GM13976 (cell line): Measurements from ENCODE around the gene STK24.

Experiments used
- DNase-seq: peaks from one replicate; pipeline ENCODE4 v3.0.0; 2012; ENCODE audit warnings: low spot score
- in situ Hi-C: fragments of 300-500 bp; cut with MboI; formaldehyde crosslinking; loops from one replicate; pipeline ENCODE4 v1.12.0; 2022; ENCODE audit warnings: low sequenced_read_pairs, mixed read lengths, inconsistent platforms; ENCODE audit not compliant: unreplicated experiment
- TF ChIP-seq, protein P1 (sequence below): IDR thresholded peaks from 2 replicates; pipeline ENCODE4 v1.5.1; 2012; ENCODE audit warnings: borderline replicate concordance, mild to moderate bottlenecking; ENCODE audit not compliant: insufficient read depth; ENCODE audit errors: extremely low read depth, missing control alignments, control extremely low read depth

Gene STK24

DNA sequence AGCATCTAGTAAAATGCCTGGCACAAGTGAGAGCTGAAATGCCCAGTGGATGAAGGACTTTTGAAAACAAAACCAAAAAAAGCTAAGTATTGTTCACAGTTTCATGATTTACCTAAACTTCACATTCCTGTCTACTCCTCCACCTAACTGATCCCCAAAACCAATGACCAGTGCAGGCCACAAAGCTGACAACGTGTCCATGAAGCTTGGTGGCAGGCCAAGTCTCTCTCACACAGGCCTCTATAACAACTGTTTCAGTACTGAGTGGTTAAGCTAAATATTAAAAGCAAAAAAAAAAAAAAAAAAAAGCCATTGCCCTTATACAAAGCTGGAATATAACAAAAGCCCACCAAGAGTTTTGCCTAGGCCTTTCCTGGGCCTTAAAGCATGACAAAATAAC lies 36.4 kb downstream of the STK24 start:
- DNase-seq = no peak
- in situ Hi-C loops = no loop called here
- TF ChIP-seq, protein P1, sequence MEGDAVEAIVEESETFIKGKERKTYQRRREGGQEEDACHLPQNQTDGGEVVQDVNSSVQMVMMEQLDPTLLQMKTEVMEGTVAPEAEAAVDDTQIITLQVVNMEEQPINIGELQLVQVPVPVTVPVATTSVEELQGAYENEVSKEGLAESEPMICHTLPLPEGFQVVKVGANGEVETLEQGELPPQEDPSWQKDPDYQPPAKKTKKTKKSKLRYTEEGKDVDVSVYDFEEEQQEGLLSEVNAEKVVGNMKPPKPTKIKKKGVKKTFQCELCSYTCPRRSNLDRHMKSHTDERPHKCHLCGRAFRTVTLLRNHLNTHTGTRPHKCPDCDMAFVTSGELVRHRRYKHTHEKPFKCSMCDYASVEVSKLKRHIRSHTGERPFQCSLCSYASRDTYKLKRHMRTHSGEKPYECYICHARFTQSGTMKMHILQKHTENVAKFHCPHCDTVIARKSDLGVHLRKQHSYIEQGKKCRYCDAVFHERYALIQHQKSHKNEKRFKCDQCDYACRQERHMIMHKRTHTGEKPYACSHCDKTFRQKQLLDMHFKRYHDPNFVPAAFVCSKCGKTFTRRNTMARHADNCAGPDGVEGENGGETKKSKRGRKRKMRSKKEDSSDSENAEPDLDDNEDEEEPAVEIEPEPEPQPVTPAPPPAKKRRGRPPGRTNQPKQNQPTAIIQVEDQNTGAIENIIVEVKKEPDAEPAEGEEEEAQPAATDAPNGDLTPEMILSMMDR = no peak

DNA sequence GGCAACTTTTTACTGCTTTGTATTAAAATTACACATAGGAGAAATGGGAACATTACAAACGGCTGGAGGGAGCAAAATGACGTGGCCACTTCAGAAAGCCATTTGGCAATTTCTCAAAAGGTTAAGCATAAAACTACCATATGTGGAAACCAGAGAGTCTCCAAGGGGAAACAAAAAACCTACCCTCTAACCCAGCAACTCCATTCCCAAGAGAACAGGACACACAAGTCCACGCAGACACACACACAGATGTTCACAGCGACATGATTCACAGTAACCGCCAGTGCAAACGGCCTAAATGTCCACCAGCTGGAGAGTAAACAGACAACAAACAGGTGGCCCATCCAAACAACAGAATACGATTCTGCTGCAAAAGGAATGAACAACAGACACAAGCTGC lies 37.2 kb downstream of the STK24 start:
- TF ChIP-seq, protein P1 = no peak
- no peak for DNase-seq
- in situ Hi-C loops = no loop called here

DNA sequence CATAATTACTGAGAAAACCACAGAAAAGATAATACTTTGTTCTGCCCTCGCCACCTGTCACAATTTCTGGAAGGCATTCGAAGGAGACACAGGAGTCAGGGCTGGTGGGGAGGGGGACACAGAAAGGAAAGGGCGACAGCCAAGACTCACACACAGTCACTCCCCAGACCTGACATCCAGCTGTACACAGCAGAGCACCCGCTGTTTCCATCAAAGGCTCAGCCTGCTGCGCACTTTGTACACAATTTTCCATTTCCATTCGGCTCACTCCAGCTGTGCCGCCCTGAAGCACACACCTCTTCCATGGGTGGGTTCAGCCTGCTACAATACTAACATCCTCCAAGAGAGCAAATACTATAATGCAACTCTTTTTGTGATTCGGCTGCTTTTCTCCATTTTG lies 38.0 kb downstream of the STK24 start:
- in situ Hi-C loops = no loop called here
- TF ChIP-seq, protein P1 = no peak
- DNase-seq = no peak

DNA sequence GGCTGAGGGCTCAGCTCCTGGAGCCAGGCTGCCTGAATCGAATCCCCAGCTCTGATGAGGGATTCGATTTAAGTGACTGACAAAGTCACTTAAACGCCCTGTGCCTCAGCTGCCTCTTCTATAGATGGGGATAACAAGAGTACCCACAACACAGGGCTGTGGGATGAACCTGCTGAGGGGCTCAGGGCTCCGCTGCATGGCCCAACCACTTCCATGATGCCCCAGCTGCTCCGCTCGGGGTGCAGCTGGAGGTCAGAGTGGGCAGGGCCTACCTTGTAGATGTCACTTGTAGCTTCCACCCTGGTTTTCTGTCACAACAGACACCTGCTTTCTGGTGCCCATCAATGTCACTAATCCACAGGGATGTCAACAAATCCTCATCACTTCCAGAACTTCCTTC lies 39.2 kb downstream of the STK24 start:
- in situ Hi-C loops = no loop called here
- TF ChIP-seq, protein P1 = no peak
- no peak for DNase-seq

DNA sequence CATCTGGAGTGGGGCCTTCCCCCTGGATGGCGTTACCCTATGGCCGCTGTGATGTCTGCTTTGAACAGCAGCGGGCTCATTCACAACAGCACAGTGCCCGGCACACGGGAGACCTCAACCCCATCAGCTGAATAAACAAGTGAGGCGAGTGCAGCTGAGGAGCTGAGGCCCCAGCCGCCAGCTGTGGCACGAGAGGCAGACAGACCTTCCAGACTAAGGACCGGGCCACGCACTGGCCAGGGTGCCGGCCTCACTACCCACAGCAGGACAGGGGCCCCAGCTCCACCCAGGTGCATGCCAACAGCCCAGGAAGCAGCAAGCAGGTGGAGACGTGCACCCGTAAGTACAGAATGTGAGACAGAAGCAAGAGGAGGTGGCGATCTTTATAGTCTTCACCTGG lies 39.6 kb downstream of the STK24 start:
- no peak for DNase-seq
- TF ChIP-seq, protein P1 = no peak
- in situ Hi-C loops = no loop called here

DNA sequence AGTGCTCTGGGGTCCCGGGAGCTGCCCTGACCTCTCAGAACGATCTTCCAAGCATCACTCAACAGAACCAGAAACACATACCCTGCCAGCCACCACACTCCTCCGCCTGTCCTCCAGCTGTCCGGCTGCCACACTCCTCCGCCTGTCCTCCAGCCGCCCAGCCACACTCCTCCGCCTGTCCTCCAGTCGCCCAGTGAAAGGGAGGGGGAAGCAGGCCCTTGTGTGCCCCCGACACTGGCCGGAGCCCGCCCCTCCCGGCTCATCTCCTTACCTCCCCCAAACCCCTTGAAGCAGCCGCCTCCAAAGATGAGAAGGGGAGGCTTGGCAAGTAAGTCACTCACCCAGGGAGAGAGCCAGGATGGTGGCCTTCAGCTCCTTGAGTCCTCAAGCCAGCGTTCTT lies 40.2 kb downstream of the STK24 start:
- DNase-seq = no peak
- TF ChIP-seq, protein P1 = no peak
- in situ Hi-C loops = no loop called here
